Cerebellar nuclear complex (tissue), 1 donor: Measurements from ENCODE around the gene KANK2.
"Not testable (repeated sequence)": the region's sequence is repeated elsewhere in the genome, so short reads cannot be mapped to it uniquely, and the experiment has no call there.

Experiments
- DNase-seq, 2 experiments: peaks; one replicate each; lab custom pipeline; 2025; lab: John Stamatoyannopoulos, UW

The KANK2 gene

DNA sequence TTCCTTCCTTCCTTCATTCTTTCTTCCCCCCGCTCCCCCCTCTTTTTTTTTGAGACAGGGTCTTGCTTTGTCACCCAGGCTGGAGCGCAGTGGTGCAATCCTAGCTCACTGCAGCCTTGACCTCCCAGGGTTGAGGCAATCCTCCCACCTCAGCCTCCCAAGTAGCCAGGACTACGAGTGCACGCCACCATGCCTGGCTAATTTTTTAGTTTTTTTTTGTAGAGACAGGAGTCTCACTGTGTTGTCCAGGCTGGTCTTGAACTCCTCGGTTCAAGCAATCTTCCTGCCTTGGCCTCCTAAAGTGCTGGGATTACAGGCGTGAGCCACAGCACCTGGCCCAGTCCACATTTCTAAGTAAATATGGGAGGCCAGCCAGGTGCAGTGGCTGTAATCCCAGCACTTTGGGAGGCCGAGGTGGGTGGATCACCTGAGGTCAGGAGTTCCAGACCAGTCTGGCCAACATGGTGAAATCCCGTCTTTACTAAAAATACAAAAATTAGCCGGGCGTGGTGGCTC lies 57.3 kb downstream of the KANK2 start:
- DNase-seq = not testable (repeated sequence)

GRCh38 chr19:11138601-11139300 lies 58.6 kb downstream of the KANK2 start:
- DNase-seq = no peak

DNA sequence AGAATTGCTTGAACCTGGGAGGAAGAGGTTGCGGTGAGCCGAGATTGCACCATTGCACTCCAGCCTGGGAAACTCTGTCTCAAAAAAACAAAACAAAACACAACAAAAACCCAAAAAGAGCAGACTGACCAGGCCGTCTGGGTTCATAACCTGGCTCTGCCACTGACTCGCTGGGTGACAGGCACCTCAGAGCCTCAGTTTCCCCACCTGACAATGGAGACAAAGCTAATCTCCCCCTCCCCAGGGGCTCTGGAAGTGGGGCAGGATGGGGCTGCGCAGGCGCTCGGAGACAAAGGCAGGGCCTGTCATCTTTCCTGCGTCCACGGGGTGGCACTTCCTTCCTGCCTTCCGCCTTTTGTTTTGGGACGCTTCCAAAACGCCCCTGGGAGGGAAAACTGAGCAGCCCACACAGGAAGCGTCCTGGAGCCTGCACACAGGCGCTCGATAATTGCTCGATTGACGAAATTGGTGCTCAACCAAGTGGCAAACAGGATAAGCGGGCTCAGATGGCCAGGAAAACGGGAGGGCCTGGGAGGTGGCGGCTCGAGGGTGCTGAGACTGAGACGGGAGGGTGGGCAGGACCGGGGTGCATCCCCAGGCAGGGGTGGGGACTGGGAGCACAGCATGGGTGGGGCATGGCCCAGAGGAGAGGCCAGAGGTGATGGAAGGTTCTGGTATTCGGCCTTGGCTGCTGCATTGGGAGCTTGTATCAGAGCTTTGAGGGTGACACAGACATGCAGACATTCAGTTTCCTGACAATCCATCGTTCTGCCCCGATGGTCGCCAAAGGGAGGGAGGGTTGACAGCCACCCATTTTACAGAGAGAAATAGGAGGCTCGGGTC lies 59.6 kb downstream of the KANK2 start:
- peak in 1 of 2 experiments; percentile 55 for DNase-seq

DNA sequence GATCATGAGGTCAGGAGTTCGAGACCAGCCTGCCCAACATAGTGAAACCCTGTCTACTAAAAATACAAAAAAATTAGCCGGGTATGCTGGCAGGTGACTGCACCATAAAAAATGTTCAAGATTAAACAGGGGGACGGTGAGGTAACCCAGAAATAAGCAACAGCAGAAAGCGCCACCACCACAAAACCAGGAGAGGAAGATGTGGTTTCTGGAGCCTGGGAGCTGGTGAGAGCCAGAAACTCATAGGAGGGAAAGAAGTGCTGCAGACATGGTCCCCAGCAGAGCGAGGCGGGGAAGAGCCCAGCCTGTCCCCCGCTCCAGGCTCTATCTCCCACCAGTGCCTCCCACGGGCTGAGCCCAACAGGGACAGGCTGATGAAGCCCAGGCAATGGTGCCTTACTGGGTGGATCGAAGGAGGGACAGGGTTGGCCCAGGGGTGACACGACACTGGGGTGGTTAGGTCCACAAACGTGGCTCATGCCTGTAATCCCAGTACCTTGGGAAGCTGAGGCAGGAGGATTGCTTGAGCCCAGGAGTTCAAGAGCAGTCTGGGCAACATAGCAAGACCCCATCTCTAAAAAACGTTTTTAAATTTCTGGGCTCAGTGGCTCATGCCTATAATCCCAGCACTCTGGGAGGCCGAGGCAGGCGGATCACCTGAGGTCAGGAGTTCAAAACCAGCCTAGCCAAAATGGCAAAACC lies 60.8 kb downstream of the KANK2 start:
- no peak for DNase-seq

GRCh38 chr19:11131471-11131870 lies 65.9 kb downstream of the KANK2 start:
- DNase-seq = no peak

DNA sequence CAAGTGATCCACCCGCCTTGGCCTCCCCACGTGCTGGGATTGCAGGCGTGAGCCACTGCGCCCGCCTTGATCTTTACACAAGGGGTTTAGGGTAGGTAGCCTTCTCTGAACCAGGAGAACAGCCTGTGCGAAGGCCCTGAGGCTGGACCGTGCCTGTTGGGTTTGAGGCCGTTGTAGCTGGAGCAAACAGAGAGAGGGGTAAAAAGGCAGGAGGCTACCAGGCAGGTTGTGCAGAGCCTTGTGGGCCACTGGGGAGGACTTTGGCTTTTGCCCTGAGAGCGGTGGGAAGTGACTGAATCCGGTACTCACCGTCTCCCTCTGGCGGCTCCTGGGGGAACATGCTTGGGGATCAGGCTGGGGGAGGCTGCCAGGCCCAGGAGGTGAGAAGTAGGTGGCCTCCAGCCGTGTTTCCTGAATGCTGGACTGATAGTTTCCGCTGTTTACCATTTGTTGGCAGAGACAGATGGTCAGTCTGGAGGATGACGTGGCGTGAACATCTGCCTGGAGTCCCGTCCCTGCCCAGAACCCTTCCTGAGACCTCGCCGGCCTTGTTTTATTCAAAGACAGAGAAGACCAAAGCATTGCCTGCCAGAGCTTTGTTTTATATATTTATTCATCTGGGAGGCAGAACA lies 66.4 kb downstream of the KANK2 start:
- peak in 1 of 2 experiments; percentile 55 for DNase-seq

- DNase-seq = no peak
Measured at GRCh38 chr19:11127905-11128304, 69.4 kb downstream of the KANK2 start.

DNA sequence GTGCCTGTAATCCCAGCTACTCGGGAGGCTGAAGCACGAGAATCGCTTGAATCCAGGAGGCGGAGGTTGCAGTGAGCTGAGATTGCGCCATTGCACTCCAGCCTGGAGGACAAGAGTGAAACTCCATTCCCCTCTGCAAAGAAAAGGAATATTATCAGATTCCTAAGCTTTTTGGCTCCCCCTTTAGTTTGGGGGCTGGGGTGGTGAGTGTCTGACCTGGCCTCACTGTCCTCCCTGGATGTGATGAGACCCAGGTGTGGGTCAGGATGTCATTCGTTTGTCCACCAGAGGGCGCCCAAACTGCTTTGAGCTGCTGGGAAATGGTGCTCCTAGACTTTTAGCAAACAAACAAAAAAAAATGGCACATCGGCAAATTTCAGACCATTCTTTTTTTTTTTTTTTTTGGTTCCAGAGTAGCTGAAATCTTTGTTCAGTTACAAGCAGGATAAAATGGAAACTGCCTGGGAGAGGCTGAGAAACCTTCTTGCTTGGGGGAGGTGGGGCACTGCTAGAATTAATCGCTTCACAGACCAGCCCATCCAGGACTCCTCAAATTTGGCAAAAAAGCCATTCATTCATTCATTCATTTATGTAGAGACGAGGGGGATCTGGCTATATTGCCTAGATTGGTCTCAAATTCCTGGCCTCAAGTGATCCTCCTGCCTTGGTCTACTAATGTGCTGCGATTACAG lies 71.2 kb downstream of the KANK2 start:
- DNase-seq = peak in 1 of 2 experiments; percentile 19

DNA sequence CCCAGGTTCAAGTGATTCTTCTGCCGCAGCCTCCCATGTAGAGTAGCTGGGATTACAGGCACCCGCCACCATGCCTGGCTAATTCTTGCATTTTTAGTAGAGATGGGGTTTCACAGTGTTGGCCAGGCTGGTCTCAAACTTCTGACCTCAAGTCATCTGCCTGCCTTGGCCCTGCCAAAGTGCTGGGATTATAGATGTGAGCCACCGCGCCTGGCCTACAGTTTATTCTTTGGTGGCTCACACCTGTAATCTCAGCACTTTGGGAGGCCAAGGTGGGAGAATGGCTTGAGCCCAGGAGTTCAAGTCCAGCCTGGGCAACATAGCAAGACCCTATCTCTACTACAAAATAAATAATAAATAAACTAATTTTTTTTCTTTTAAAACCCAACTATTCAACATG lies 73.2 kb downstream of the KANK2 start:
- DNase-seq = not testable (repeated sequence)

DNA sequence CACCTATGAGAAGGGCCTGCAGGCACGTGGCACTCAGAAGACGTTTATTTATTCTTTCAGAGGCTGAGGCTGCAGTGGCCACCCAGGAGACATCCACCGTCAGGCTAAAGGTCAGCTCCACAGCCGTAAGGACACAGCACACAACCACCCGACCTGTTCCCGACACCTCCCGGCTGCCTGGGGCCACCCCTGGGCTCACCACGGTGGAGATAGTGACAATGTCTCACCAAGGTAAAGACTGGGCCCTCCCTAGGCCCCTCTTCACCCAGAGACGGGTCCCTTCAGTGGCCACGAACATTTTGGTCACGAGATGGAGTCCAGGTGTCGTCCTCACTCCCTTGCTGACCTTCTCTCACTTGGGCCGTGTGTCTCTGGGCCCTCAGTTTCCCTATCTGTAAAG lies 74.2 kb downstream of the KANK2 start:
- no peak for DNase-seq

GRCh38 chr19:11121963-11122362 lies 75.4 kb downstream of the KANK2 start:
- not testable (repeated sequence) for DNase-seq

GRCh38 chr19:11116507-11116906 lies 80.8 kb downstream of the KANK2 start:
- no peak for DNase-seq

GRCh38 chr19:11115895-11116446 lies 81.4 kb downstream of the KANK2 start:
- no peak for DNase-seq

- DNase-seq = no peak
Measured at GRCh38 chr19:11115042-11115441, 82.3 kb downstream of the KANK2 start.
